Glutamatergic neuron (in vitro differentiated cells): ENCODE results near the gene NR1D1. TPM values are rescaled to one million over a fixed set of nuclear protein-coding genes. Genes with fewer than 3 reads are reported as not detected.

Experiments used
- DNase-seq: peaks from one replicate; pipeline ENCODE4 v3.0.0; 2022
- H3K27ac Mint-ChIP-seq: one replicate; pipeline ENCODE4 v1.8.0; 2020; ENCODE audit warnings: mild to moderate bottlenecking, mixed read lengths, inconsistent platforms; ENCODE audit not compliant: unreplicated experiment
- H3K27me3 Mint-ChIP-seq: one replicate; pipeline ENCODE4 v1.8.0; 2020; ENCODE audit warnings: mild to moderate bottlenecking, moderate library complexity, mixed read lengths, inconsistent platforms; ENCODE audit not compliant: unreplicated experiment
- H3K36me3 Mint-ChIP-seq: one replicate; pipeline ENCODE4 v1.8.0; 2020; ENCODE audit warnings: mild to moderate bottlenecking, mixed read lengths, inconsistent platforms; ENCODE audit not compliant: unreplicated experiment
- H3K4me1 Mint-ChIP-seq: one replicate; pipeline ENCODE4 v1.8.0; 2020; ENCODE audit warnings: mild to moderate bottlenecking, low read depth, mixed read lengths, inconsistent platforms; ENCODE audit not compliant: unreplicated experiment
- H3K4me3 Mint-ChIP-seq: one replicate; pipeline ENCODE4 v1.8.0; 2020; ENCODE audit warnings: mild to moderate bottlenecking, mixed read lengths, inconsistent platforms; ENCODE audit not compliant: unreplicated experiment
- H3K9me3 Mint-ChIP-seq: one replicate; pipeline ENCODE4 v1.8.0; 2020; ENCODE audit warnings: mild to moderate bottlenecking, moderate library complexity, mixed read lengths, inconsistent platforms; ENCODE audit not compliant: unreplicated experiment
- total RNA-seq: library from RNA; stranded (reverse); fragmentation: NEBNext Ultra II Directional; extraction: Animal tissue kit (Norgen Biotek cat#: 25700); gene quantifications from one replicate; pipeline ENCODE4 v1.2.1, GENCODE V29; 2021; ENCODE audit not compliant: unreplicated experiment
- TF ChIP-seq, protein P1 (sequence below): fragments of 200-600 bp; sonication (generic); IDR thresholded peaks from one replicate; pipeline ENCODE4 v1.5.0; 2021; ENCODE audit not compliant: partially characterized antibody, unreplicated experiment

NR1D1 gene
- total RNA-seq, 1 donor from 2014 or later = 1.3 TPM

DNA sequence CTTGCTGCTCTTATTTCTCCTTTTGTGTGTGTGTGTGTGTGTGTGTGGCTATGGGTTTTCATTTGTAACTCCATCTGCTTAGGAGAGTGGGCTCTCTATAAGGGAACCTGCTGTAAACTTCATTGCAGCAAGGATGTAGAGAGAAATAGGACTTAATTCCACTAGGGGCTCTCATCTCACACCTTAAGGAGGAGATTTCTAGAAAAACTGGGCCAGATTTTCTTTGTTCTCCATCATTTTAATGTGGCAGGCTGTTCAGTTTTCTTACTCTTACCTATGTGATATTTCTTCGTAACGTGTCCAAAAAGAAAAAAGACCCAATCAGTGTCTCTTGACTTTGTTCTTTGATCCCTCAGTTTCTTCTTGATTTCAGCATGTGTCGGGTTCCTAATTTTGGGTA, 35.4 kb upstream of the NR1D1 start:
- H3K9me3 Mint-ChIP-seq = peaks cover 12% of the 10 kb centered on the region
- TF ChIP-seq, protein P1, sequence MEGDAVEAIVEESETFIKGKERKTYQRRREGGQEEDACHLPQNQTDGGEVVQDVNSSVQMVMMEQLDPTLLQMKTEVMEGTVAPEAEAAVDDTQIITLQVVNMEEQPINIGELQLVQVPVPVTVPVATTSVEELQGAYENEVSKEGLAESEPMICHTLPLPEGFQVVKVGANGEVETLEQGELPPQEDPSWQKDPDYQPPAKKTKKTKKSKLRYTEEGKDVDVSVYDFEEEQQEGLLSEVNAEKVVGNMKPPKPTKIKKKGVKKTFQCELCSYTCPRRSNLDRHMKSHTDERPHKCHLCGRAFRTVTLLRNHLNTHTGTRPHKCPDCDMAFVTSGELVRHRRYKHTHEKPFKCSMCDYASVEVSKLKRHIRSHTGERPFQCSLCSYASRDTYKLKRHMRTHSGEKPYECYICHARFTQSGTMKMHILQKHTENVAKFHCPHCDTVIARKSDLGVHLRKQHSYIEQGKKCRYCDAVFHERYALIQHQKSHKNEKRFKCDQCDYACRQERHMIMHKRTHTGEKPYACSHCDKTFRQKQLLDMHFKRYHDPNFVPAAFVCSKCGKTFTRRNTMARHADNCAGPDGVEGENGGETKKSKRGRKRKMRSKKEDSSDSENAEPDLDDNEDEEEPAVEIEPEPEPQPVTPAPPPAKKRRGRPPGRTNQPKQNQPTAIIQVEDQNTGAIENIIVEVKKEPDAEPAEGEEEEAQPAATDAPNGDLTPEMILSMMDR = no peak
- H3K4me3 Mint-ChIP-seq = no peak overlapping the region
- no peaks in the 10 kb centered on the region for H3K36me3 Mint-ChIP-seq
- peaks cover 5% of the 10 kb centered on the region for H3K4me1 Mint-ChIP-seq
- no peak for DNase-seq
- peak overlapping the region; percentile 14 for H3K27ac Mint-ChIP-seq
- H3K27me3 Mint-ChIP-seq = peaks cover 9% of the 10 kb centered on the region

- DNase-seq = no peak
- no peaks in the 10 kb centered on the region for H3K36me3 Mint-ChIP-seq
- TF ChIP-seq, protein P1 = no peak
Observed at GRCh38 chr17:40134184-40134583, 33.8 kb upstream of the NR1D1 start.

GRCh38 chr17:40130352-40131042, 30.1 kb upstream of the NR1D1 start:
- H3K27me3 Mint-ChIP-seq = peaks cover 3% of the 10 kb centered on the region
- H3K27ac Mint-ChIP-seq = no peak overlapping the region
- DNase-seq = no peak
- H3K36me3 Mint-ChIP-seq = no peaks in the 10 kb centered on the region
- TF ChIP-seq, protein P1 = no peak
- H3K4me1 Mint-ChIP-seq = no peaks in the 10 kb centered on the region
- peaks cover 2% of the 10 kb centered on the region for H3K9me3 Mint-ChIP-seq
- no peak overlapping the region for H3K4me3 Mint-ChIP-seq

More at GRCh38 chr17:40134184-40134583, 33.8 kb upstream of the NR1D1 start:
- H3K4me3 Mint-ChIP-seq = no peak overlapping the region
- no peak overlapping the region for H3K27ac Mint-ChIP-seq
- H3K9me3 Mint-ChIP-seq = peaks cover 2% of the 10 kb centered on the region
- peaks cover 2% of the 10 kb centered on the region for H3K4me1 Mint-ChIP-seq
- peaks cover 3% of the 10 kb centered on the region for H3K27me3 Mint-ChIP-seq

GRCh38 chr17:40129498-40129897, 29.1 kb upstream of the NR1D1 start:
- TF ChIP-seq, protein P1 = no peak
- Mint-ChIP-seq H3K4me3 (no peak overlapping the region), H3K27ac (no peak overlapping the region), H3K27me3 (peaks cover 3% of the 10 kb centered on the region), H3K9me3 (peaks cover 2% of the 10 kb centered on the region), H3K36me3 (no peaks in the 10 kb centered on the region), H3K4me1 (peaks cover 5% of the 10 kb centered on the region)
- DNase-seq = no peak
